DND-41 (cell line): Measurements from ENCODE around the gene REPS2.

Experiments used
- EZH2 ChIP-seq: IDR thresholded peaks from 3 replicates; pipeline ENCODE4 v1.6.1; 2012; ENCODE audit warnings: borderline replicate concordance, low read depth, mild to moderate bottlenecking, moderate library complexity, low read length, inconsistent platforms; ENCODE audit not compliant: severe bottlenecking
- TF ChIP-seq, protein P1 (sequence below): IDR thresholded peaks from 2 replicates; pipeline ENCODE4 v1.5.1; 2012; ENCODE audit warnings: borderline replicate concordance, low read length, moderate library complexity, mild to moderate bottlenecking; ENCODE audit not compliant: poor library complexity, severe bottlenecking; ENCODE audit errors: extremely low read depth

DNA sequence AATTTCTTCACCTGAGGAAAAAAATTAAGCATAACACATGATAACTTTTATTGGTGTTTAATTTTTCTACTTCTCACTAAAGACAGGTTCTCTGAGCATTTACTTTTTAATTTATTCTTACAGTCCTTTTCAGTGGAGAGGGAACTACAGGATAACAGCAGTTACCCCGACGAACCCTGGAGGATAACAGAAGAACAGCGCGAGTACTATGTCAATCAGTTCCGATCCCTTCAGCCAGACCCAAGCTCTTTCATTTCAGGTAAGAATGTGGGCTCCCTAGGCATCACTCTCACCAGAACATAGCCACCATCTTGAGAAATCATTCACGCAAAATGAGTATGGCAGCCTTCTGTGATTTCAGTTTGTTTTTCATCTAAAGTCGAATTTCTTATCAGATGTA is 100.8 kb downstream of the REPS2 start:
- TF ChIP-seq, protein P1, sequence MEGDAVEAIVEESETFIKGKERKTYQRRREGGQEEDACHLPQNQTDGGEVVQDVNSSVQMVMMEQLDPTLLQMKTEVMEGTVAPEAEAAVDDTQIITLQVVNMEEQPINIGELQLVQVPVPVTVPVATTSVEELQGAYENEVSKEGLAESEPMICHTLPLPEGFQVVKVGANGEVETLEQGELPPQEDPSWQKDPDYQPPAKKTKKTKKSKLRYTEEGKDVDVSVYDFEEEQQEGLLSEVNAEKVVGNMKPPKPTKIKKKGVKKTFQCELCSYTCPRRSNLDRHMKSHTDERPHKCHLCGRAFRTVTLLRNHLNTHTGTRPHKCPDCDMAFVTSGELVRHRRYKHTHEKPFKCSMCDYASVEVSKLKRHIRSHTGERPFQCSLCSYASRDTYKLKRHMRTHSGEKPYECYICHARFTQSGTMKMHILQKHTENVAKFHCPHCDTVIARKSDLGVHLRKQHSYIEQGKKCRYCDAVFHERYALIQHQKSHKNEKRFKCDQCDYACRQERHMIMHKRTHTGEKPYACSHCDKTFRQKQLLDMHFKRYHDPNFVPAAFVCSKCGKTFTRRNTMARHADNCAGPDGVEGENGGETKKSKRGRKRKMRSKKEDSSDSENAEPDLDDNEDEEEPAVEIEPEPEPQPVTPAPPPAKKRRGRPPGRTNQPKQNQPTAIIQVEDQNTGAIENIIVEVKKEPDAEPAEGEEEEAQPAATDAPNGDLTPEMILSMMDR = no peak
- TF ChIP-seq EZH2 = no peak
